Stimulated activated CD8-positive, alpha-beta memory T cell treated with anti-CD3 and anti-CD28 coated beads, Interleukin-12 subunit alpha, Interleukin-12 subunit beta, amount 100 ng/mL, for 24 hours (primary cell): ENCODE results near the gene ADAM12.

Source experiments
- DNase-seq: peaks from one replicate; pipeline ENCODE4 v3.0.0-alpha.2; 2020; ENCODE audit errors: extremely low read depth

Gene ADAM12

DNA sequence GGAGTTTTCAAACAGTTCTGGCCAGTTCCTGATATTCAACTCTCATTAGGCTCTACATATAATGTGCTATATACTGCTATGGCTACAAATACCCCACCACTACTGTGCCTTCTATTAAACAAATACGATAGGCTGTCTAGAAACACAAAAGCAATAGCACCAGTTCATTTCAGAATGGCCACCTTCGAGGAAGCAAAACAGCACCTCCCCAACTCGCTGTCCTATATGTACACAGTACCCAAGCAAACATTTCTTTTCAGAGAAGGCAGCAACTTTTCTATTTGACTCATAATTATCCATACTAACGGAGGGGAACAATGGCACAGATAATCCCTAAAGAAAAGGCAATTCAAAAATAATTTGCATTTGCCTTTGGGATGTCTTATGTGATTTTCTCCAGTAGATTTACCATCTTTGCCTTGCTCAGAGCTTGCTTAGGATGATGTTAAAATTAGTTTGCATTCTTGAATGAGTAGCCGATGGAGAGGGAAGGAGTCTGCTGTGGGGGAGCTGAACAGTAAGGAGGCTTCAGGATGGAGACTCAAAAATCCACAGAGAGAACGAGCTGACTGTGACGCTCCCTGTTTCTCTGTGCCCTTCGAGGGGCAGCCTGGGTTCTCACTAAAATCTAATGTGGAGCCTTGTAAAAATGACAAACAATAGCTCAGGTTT, 273.3 kb downstream of the ADAM12 start:
- DNase-seq, result no peak

GRCh38 chr10:126111516-126111915, 276.8 kb downstream of the ADAM12 start:
- DNase-seq, result no peak

DNA sequence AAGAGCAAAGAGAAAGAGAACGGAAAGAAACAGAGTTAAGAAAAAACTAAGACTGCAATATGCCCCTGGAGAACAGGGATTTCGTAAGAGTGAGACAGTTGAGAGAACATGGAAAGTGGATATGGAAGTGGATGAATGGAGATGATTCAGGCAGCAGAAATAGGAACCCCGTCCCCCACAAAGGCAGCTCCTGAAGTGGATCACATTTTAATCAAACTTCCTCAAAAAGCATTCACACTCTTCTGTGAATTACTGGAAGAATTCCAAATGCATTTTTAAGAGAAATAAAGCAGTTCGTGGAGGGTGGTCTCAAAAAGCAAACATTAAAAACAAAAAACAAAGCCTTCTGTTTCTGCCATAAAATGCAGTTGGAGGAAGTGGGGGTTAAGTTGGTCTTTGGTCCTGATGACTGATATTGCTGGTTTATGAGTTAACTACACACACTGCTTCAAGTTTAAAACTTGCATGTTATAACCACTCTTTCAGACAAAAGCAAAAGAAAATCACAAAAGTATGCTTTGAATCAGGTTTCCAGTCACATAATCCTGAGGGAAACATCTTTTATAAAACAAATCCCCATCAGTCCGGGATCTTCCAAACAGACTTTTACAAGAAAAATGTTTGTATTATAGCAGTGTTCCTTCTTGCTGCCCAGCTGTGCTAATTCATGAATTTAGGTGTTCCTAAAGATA, 277.6 kb downstream of the ADAM12 start:
- no peak for DNase-seq

DNA sequence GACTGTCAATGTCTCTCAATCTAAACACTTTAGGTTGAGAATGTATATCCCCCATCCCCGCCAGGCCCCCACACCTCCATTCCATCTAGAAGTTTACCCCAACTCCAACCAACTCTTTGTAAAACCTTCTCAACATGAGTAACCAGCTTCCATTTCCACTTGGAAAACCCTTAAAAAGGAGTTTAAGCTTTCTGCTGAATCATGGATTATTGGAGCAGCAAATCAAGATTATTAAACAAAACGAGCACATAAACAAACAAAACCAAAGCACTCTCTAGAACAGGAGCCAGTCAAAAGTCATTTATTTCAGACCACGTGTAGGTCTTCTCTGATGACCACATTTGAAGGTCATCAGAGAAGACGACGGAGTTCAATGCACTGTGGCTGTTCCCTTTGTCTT, 278.4 kb downstream of the ADAM12 start:
- no peak for DNase-seq

- no peak for DNase-seq
Observed at GRCh38 chr10:126108693-126109092, 279.6 kb downstream of the ADAM12 start.

DNA sequence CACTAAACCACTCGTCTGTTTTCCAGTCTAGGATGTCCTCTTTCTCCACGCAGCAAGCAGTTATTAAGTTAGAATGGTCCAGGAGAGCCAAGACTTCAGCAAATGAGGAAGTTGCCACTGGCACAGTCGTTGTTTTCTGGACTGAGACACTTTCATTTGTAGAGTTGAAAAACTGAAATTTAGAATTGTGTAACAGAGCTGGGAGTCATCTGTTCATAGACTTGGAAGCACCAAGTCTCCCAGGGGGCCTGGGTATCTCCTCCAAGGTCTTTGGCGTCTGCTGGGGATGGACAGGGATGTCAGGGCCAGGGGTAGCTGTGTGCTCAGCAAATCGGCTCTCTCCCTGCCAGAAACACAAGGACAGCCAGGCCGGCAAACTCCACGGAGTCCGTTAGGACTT, 283.5 kb downstream of the ADAM12 start:
- no peak for DNase-seq

DNA sequence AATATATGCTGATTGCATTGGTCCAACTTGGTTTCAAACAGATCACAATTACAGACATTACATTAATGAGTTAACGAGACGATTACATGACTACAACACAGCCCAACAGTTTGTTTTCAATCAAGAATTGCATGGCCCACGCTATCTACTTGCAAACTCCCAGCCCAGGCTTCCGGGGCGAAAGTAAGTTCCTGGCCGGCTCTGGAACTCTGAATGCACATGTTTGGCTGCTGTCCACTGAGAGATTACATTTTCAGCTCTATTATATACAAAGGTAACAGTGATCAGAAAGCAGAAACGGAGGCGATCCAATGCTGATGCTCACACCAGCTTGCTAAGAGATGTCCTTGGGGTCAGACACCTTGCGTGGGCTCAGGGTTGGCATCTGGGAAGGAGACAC, 285.6 kb downstream of the ADAM12 start:
- no peak for DNase-seq

- DNase-seq, result no peak
Observed at GRCh38 chr10:126101736-126102135, 286.5 kb downstream of the ADAM12 start.

DNA sequence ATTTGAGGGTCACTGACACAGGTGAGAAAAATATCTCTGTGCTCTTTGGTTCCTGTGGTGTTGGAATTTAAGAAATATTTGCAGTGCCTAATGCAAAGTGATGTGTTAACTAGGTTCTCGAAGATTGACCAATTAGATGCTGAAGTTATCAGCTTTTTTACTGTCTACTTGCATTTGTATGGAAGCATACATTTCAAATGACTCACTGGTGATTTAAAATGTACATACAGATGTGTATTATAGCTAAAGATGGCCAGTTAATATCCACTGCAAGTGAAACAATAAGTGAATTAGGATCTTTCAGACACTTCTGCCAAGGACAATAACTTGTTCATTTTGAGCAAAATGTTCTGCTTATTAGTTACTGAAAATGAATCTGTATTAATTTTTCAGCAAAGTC, 287.0 kb downstream of the ADAM12 start:
- no peak for DNase-seq

GRCh38 chr10:126099366-126099765, 288.9 kb downstream of the ADAM12 start:
- DNase-seq, result no peak

DNA sequence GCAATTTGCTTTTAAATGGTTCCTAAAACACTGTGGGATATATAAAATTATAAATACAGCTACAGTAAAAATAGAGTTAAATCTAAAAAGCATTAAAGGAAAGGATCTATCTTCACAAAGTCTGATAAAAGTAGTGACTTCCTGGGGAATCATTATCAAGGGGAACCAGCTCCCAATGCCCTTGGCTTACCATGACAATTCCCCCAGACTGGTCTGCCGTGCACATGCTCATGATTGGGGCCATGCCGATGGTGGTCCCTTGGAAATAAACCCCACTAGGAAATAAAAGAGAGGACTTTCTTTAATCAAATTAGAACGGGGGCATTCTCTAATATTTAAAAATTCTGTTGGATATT, 290.1 kb downstream of the ADAM12 start:
- no peak for DNase-seq

- no peak for DNase-seq
Observed at GRCh38 chr10:126097558-126098225, 290.6 kb downstream of the ADAM12 start.

DNA sequence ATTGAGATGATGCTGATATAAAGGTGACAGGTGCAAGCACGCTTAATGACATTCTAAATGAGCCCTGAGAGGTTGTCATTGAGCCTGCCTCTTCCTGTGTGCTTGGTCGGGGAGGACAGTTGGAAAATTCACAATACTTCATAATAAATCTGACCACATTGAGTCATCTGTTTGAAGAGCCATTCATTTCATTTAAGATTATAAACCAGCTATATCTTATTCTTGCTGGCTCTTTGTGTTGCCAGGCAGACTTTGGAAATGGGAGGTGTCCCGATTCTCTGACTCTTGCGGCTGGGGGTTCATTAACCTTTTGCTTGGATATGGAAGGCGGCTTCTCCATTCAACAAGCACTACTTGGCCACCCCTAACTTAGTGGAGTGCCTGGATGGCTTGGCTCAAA, 293.7 kb downstream of the ADAM12 start:
- no peak for DNase-seq

GRCh38 chr10:126092366-126093215, 295.7 kb downstream of the ADAM12 start:
- DNase-seq, result no peak

DNA sequence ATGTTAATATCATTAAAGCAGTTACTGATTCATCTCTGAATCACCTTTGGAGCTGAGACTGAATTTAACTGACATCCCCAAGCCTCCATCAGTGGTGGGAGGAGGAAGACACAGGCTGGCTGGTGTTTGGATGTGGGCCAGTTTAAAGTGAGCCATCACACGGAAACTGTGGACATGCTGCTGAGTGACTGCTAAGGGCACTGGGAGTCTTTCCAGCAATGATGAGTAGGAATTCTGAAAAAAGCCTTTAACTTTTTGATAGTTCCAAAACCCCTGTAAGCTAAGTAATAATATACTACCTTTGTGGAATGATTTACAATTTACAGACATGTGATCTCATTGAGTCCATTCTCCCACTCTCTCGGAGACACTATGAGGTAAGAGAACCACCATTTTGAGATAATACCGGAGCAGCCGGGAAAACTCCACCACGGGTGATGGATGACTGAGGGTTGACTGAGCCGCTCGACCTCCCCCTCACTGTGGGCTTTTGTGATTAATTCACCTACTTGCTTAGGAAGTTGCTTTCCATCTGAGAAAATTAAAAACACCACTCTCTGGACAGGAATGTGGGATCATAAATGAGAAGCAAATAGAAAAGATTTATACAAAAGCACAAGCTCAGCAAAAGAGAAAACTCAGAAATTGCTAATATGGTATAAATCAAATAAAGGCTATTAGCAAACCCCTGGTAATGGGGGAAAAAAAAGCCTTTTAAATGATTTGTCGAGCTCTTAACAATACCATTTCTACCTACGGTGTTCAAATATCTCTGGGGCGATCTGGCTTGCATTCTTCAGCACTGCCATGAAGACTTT, 297.2 kb downstream of the ADAM12 start:
- DNase-seq, result no peak

GRCh38 chr10:126090443-126090842, 297.8 kb downstream of the ADAM12 start:
- DNase-seq, result no peak

DNA sequence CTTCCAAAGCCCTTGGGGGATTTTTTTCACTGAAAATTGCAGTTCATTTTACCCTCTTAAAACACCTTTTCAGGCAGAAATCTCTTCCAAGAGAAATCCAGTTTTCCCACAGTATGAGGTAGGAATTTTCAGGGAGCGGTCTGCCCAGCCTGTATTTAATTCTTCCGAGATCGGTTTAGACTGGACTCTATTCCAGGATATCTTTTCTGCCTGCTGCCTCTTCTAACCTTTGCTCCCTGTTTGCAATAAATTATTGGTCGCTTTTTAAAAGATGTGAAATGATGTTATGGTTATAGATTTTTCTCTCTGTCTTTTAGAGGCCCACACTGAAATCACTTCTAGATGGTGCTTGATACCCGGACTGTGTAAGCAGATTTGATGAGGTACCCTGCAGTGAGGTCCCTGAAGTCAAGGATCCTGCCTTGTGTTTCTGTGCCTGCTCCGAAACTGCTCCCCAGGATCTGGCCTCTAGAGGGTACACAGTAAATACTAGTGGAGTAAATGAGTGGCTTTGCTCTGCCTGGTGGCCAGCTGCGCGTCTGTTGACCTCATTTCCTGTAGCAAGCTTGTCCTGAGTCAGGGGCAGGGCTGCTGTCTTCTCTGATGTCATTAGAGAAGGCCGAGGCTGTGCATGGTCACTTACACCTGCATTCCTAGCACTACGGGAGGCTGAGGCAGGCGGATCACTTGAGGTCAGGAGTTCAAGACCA, 300.3 kb downstream of the ADAM12 start:
- no peak for DNase-seq

DNA sequence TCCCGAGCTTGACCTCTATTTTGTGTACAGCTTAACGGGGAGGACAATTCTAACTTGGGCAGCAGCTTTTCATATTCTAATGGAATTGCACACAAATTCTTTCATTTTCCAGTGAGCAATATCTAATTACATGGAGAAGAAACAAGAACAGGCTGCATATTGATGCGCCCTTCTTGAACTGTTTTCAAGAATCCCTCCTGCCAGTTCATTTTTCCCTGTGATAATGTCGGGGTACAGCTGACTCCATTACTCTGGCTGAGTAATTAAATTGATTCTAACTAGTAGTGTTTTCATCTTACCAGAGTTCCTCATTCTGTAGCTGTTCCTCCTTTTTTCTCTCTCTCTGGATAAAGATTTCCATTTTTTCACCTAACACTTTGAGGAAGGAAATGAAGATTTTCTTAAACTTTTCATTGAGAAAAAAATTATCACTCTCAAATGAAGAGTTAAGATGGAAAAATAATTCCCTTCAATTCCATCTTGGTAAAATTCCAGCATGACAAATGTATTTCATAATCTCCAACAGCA, 301.1 kb downstream of the ADAM12 start:
- no peak for DNase-seq

DNA sequence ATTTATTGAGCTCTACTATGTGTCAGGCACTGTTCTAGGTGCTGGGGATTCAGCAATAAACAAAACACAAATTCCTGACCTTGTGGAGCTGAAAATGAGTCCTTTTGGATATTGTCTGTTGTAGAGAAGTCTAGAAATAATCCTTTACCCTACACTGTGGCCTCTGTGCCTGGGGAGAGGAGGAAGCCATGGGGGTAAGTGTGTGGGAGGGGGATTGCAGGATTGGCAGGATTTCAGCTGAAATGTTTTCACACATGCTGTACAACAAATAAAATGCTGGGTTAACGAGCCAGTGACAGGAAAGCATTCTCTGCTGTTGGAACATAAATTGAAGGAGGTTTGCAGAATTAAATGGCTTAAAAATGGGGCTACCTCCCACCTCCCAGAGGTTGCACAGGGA, 302.5 kb downstream of the ADAM12 start:
- no peak for DNase-seq

GRCh38 chr10:126084369-126084768, 303.9 kb downstream of the ADAM12 start:
- no peak for DNase-seq

DNA sequence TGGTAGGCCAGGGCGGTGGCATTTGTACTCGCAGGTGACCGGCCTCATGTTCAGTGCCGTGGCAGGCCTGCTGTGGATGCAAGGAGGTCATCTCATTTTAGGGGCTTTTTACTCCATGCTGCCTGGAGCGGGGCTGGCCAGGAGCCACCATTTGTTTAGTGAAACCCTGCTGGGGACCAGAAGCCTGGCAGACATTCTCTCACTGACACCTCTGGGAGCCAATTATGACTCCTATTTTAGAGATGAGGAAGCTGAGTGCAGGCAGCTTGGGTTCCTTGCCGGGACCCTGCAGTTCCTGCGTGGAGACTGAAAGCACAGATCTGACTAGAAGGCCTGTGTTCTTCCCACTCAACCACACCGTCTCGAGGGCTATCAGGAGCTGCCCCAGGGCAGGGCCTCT, 305.3 kb downstream of the ADAM12 start:
- DNase-seq, result no peak
